SK-N-SH (cell line): ENCODE measurements around the gene CHD5.

Experiments
- CHD2 ChIP-seq: fragments of 150-350 bp; IDR thresholded peaks from 2 replicates; pipeline ENCODE4 v1.6.1; 2018; ENCODE audit warnings: low read length; ENCODE audit not compliant: partially characterized antibody
- EP300 ChIP-seq, 2 experiments: IDR thresholded peaks; 2 replicates each; pipeline versions ENCODE4 v1.4.0 to v1.6.1; 2012; ENCODE audit warnings: borderline replicate concordance in 1 of 2, low read depth in 1 of 2, low read length in 1 of 2
- EZH2phosphoT487 ChIP-seq: fragments of 200-600 bp; sonication (generic); IDR thresholded peaks from 2 replicates; pipeline ENCODE4 v1.6.1; 2017; ENCODE audit warnings: low read depth, mixed run types, mild to moderate bottlenecking, antibody characterized with exemption, moderate library complexity, borderline replicate concordance
- FOSL2 ChIP-seq: IDR thresholded peaks from 2 replicates; pipeline ENCODE4 v1.4.0; 2012; ENCODE audit warnings: low read depth, mild to moderate bottlenecking, moderate library complexity, borderline replicate concordance
- FOXM1 ChIP-seq: IDR thresholded peaks from 2 replicates; pipeline ENCODE4 v1.4.0; 2012; ENCODE audit warnings: low read depth, mild to moderate bottlenecking
- MEF2A ChIP-seq: IDR thresholded peaks from 2 replicates; pipeline ENCODE4 v1.4.0; 2012; ENCODE audit warnings: low read depth, borderline replicate concordance
- MXI1 ChIP-seq: IDR thresholded peaks from 2 replicates; pipeline ENCODE4 v1.6.1; 2012; ENCODE audit warnings: mild to moderate bottlenecking, low read depth, low read length, improper control_type of control experiment
- POLR2AphosphoS5 ChIP-seq: IDR thresholded peaks from 2 replicates; pipeline ENCODE4 v1.6.1; 2012; ENCODE audit warnings: low read depth, low read length
- REST ChIP-seq: IDR thresholded peaks from 2 replicates; pipeline ENCODE4 v1.6.1; 2012; ENCODE audit warnings: mild to moderate bottlenecking, low read depth, low read length, moderate library complexity
- RXRA ChIP-seq: IDR thresholded peaks from 2 replicates; pipeline ENCODE4 v1.4.0; 2012; ENCODE audit warnings: low read depth, mild to moderate bottlenecking, borderline replicate concordance
- SMC3 ChIP-seq: IDR thresholded peaks from 2 replicates; pipeline ENCODE4 v1.6.1; 2012; ENCODE audit warnings: low read depth, low read length, improper control_type of control experiment
- TF ChIP-seq, protein P1 (sequence below): fragments of 200-600 bp; sonication (generic); IDR thresholded peaks from 2 replicates; pipeline ENCODE4 v1.6.1; 2017; ENCODE audit warnings: antibody characterized with exemption, mild to moderate bottlenecking, moderate library complexity
- TF ChIP-seq, protein P2 (sequence below): IDR thresholded peaks from 2 replicates; pipeline ENCODE4 v1.4.0; 2012; ENCODE audit warnings: low read depth, borderline replicate concordance
- TF ChIP-seq, protein P3 (sequence below): IDR thresholded peaks from 2 replicates; pipeline ENCODE4 v1.4.0; 2012; ENCODE audit warnings: low read depth

- TF ChIP-seq, protein P1, sequence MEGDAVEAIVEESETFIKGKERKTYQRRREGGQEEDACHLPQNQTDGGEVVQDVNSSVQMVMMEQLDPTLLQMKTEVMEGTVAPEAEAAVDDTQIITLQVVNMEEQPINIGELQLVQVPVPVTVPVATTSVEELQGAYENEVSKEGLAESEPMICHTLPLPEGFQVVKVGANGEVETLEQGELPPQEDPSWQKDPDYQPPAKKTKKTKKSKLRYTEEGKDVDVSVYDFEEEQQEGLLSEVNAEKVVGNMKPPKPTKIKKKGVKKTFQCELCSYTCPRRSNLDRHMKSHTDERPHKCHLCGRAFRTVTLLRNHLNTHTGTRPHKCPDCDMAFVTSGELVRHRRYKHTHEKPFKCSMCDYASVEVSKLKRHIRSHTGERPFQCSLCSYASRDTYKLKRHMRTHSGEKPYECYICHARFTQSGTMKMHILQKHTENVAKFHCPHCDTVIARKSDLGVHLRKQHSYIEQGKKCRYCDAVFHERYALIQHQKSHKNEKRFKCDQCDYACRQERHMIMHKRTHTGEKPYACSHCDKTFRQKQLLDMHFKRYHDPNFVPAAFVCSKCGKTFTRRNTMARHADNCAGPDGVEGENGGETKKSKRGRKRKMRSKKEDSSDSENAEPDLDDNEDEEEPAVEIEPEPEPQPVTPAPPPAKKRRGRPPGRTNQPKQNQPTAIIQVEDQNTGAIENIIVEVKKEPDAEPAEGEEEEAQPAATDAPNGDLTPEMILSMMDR: no peak
- TF ChIP-seq POLR2AphosphoS5 (no peak), SMC3 (no peak), MEF2A (no peak), EP300 (IDR thresholded peaks at IDR 0.05; ENCODE audit: borderline replicate concordance in 1 of 2, low read depth in 1 of 2, low read length in 1 of 2) (no peak), REST (no peak), EZH2phosphoT487 (no peak), FOXM1 (no peak), FOSL2 (no peak), RXRA (no peak), MXI1 (no peak), CHD2 (no peak)
- TF ChIP-seq, protein P2, sequence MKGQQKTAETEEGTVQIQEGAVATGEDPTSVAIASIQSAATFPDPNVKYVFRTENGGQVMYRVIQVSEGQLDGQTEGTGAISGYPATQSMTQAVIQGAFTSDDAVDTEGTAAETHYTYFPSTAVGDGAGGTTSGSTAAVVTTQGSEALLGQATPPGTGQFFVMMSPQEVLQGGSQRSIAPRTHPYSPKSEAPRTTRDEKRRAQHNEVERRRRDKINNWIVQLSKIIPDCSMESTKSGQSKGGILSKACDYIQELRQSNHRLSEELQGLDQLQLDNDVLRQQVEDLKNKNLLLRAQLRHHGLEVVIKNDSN: no peak
- TF ChIP-seq, protein P3, sequence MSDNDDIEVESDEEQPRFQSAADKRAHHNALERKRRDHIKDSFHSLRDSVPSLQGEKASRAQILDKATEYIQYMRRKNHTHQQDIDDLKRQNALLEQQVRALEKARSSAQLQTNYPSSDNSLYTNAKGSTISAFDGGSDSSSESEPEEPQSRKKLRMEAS: no peak
These were observed 91.2 kb downstream of the CHD5 start for GRCh38 chr1:6088956-6089355.
